Osteocyte (in vitro differentiated cells): ENCODE data around the gene CEACAM21. TPM values are rescaled to one million over a fixed set of nuclear protein-coding genes. Genes with fewer than 3 reads are reported as not detected.

Experiments
- DNase-seq: peaks from one replicate; pipeline ENCODE4 v3.0.0; 2021; ENCODE audit warnings: mixed read lengths; ENCODE audit not compliant: unreplicated experiment; ENCODE audit errors: extremely low spot score
- H3K27ac Mint-ChIP-seq: one replicate; pipeline ENCODE4 v1.8.0; 2021; ENCODE audit warnings: mild to moderate bottlenecking, mixed read lengths; ENCODE audit not compliant: unreplicated experiment
- H3K27me3 Mint-ChIP-seq: one replicate; pipeline ENCODE4 v1.8.0; 2021; ENCODE audit warnings: mixed read lengths; ENCODE audit not compliant: unreplicated experiment
- H3K36me3 Mint-ChIP-seq: one replicate; pipeline ENCODE4 v1.8.0; 2021; ENCODE audit warnings: mixed read lengths; ENCODE audit not compliant: unreplicated experiment
- H3K4me1 Mint-ChIP-seq: one replicate; pipeline ENCODE4 v1.8.0; 2021; ENCODE audit warnings: mixed read lengths; ENCODE audit not compliant: unreplicated experiment
- H3K4me3 Mint-ChIP-seq: one replicate; pipeline ENCODE4 v1.8.0; 2021; ENCODE audit warnings: mild to moderate bottlenecking, moderate library complexity, mixed read lengths; ENCODE audit not compliant: unreplicated experiment
- H3K9me3 Mint-ChIP-seq: one replicate; pipeline ENCODE4 v1.8.0; 2021; ENCODE audit warnings: mixed read lengths; ENCODE audit not compliant: unreplicated experiment
- total RNA-seq: library from RNA; stranded (reverse); gene quantifications from 2 replicates; pipeline ENCODE4 v1.2.1, GENCODE V29; 2021
- TF ChIP-seq, protein P1 (sequence below): fragments of 200-600 bp; sonication (generic); IDR thresholded peaks from 2 replicates; pipeline ENCODE4 v1.5.0; 2021; ENCODE audit warnings: antibody characterized with exemption, mild to moderate bottlenecking, moderate library complexity

CEACAM21 gene
- total RNA-seq, 1 donor from 2014 or later = not detected

DNA sequence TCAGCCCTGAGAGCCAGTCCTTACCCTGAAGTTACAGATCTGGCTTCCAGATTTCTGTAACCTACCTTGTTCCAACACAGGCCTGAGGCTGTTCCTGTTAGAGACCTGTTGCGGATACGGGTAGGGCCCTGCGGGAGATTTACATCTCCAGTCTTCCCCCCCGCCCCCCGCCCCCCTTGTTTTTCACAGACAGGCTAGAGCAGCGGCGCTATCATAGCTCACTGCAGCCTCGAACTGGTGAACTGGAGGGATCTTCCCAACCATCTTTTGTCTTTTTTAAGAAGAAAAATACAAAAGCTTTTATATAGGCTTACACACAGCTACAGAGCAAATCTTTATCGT, 10.6 kb upstream of the CEACAM21 start:
- Mint-ChIP-seq H3K27ac (no peak overlapping the region), H3K27me3 (peaks cover 28% of the 10 kb centered on the region), H3K36me3 (no peaks in the 10 kb centered on the region), H3K9me3 (no peaks in the 10 kb centered on the region), H3K4me3 (no peak overlapping the region), H3K4me1 (no peaks in the 10 kb centered on the region)
- no peak for DNase-seq
- TF ChIP-seq, protein P1, sequence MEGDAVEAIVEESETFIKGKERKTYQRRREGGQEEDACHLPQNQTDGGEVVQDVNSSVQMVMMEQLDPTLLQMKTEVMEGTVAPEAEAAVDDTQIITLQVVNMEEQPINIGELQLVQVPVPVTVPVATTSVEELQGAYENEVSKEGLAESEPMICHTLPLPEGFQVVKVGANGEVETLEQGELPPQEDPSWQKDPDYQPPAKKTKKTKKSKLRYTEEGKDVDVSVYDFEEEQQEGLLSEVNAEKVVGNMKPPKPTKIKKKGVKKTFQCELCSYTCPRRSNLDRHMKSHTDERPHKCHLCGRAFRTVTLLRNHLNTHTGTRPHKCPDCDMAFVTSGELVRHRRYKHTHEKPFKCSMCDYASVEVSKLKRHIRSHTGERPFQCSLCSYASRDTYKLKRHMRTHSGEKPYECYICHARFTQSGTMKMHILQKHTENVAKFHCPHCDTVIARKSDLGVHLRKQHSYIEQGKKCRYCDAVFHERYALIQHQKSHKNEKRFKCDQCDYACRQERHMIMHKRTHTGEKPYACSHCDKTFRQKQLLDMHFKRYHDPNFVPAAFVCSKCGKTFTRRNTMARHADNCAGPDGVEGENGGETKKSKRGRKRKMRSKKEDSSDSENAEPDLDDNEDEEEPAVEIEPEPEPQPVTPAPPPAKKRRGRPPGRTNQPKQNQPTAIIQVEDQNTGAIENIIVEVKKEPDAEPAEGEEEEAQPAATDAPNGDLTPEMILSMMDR = no peak

DNA sequence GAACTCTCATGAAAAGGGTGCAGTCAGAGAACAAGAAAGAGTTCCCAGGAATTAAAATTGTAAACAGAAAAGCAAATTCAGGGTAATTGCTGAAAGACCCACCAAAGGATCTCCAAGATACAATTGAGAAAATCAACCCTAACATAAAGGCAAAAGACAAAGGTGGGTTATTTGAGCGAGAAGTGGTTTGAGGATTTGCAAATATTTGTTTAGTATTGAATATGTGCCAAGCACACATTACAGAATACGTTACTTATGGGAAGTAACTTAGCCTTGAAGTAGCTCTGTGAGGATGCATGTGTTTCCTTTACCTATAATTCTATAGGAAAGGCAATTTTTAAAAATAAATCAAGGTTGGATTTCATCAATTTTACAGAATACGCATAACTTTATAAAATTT, 10.0 kb upstream of the CEACAM21 start:
- Mint-ChIP-seq H3K27me3 (peaks cover 26% of the 10 kb centered on the region), H3K4me3 (no peak overlapping the region), H3K27ac (no peak overlapping the region), H3K36me3 (no peaks in the 10 kb centered on the region), H3K4me1 (no peaks in the 10 kb centered on the region), H3K9me3 (no peaks in the 10 kb centered on the region)
- TF ChIP-seq, protein P1 = no peak
- no peak for DNase-seq

DNA sequence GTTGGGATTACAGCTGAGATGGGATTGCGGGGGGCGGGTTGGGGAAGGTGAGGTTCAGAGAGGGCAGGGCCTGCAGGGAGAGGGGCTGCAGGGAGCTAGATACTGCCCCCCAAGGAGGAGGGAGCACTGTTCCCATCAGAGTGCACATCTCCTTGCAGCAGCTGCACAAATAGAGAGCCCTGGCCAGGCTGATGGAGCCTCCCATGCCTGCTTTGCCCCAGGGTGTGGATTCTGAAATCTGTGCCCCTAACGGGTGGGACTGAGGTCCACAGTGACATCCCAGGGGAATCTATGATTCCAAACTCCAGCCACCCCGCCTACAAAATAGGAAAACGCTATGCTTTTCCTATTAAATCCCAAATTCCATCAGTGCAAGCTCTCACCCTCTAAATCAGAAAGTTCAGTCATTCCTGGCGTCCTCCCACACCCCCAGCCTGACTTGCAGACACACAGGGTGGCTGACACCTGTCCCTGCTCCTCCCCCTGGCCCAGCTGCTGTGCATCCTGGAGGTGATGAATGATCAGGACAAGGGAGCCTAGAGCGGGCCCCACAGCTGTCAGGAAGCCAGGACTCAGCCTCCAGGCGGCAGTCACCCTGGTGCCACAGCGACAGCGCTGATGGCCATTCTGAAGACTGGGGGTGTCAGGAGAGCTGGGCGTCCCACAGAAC, 6.3 kb upstream of the CEACAM21 start:
- H3K27me3 Mint-ChIP-seq = peaks cover 38% of the 10 kb centered on the region
- peak; percentile 81 for DNase-seq
- H3K4me1 Mint-ChIP-seq = no peaks in the 10 kb centered on the region
- H3K27ac Mint-ChIP-seq = no peak overlapping the region
- TF ChIP-seq, protein P1 = no peak
- no peak overlapping the region for H3K4me3 Mint-ChIP-seq
- no peaks in the 10 kb centered on the region for H3K36me3 Mint-ChIP-seq
- H3K9me3 Mint-ChIP-seq = no peaks in the 10 kb centered on the region

DNA sequence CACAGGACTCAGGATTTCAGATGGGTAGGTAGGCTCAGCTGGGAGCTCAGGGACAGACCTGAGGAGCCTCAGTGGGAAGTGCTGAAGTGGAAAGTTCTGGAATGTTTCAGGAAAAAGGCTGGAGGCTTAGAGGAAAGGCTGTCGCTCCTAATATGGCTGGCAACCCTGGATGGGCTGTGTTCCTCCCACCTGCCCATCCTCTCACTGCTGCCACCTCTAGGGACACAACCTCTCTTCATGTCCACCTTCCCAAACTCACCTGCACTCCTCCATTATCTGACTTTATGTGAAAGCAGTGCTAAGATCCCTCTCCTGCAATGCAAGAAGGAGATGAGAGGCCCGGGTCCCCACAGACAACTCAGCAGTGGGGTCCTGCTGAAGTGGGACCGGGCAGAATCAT, 5.8 kb upstream of the CEACAM21 start:
- Mint-ChIP-seq H3K4me3 (no peak overlapping the region), H3K27ac (no peak overlapping the region), H3K9me3 (no peaks in the 10 kb centered on the region), H3K27me3 (peaks cover 38% of the 10 kb centered on the region), H3K36me3 (no peaks in the 10 kb centered on the region), H3K4me1 (no peaks in the 10 kb centered on the region)
- DNase-seq = no peak
- TF ChIP-seq, protein P1 = no peak

DNA sequence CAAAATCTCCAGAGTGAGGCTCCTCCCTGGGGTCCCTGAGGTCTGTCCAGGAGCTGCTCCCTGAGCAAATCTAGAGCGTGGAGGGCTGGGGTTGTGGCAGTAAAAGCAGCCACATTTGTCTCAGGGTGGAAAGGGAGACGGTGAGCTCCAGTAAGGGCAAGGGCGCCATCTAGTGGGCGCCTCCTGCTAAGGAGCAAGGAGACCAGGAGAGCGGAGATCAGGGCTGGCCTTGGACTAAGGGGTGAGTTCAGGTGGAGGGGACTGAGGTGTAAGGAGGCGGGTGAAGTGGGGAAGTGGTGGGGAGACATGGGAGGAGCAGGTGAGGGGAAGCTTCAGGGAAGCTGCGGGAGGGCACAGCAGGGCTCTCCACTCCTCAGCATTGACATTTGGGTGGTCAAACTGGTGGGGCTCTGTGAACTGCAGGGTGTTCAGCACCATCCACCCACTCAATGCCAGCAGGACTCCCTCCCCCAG, 5.3 kb upstream of the CEACAM21 start:
- no peak overlapping the region for H3K27ac Mint-ChIP-seq

More for the DNA sequence above, 5.3 kb upstream of the CEACAM21 start:
- TF ChIP-seq, protein P1 = peak; percentile 87
- Mint-ChIP-seq H3K36me3 (no peaks in the 10 kb centered on the region), H3K4me1 (no peaks in the 10 kb centered on the region), H3K9me3 (no peaks in the 10 kb centered on the region), H3K4me3 (no peak overlapping the region), H3K27me3 (peaks cover 41% of the 10 kb centered on the region)
- peak; percentile 90 for DNase-seq
